PC-9 (cell line): ENCODE measurements around the gene SMURF1. TPM values are rescaled to one million over a fixed set of nuclear protein-coding genes. Genes with fewer than 3 reads are reported as not detected.

ENCODE experiments used
- BruUV-seq: library from RNA; stranded (reverse); fragments of 400-500 nt; replicated peaks from 2 replicates; lab custom pipeline; 2021; lab: Mats Ljungman, UMichigan
- CTCF ChIA-PET: fragments of 300-600 bp; sonication (Branson Sonifier 250); formaldehyde crosslinking; loops from one replicate; lab custom pipeline; 2022; ENCODE audit warnings: antibody characterized with exemption; lab: Charles Lee
- POLR2A ChIA-PET: fragments of 300-600 bp; sonication (Branson Sonifier 250); formaldehyde crosslinking; loops from one replicate; lab custom pipeline; 2022; ENCODE audit warnings: antibody characterized with exemption; ENCODE audit not compliant: unreplicated experiment; lab: Charles Lee
- DNase-seq, 2 experiments: peaks; one replicate each; pipeline versions ENCODE4 v3.0.0 to v3.0.0-alpha.2; 2015 to 2022; ENCODE audit warnings: mixed read lengths in 1 of 2
- H2AFZ ChIP-seq: fragments of 200-600 bp; sonication (generic); 2 replicates; pipeline ENCODE4 v1.8.1; 2017; ENCODE audit warnings: antibody characterized with exemption
- H3F3A ChIP-seq: fragments of 200-600 bp; sonication (generic); 2 replicates; pipeline ENCODE4 v1.8.1; 2017; ENCODE audit warnings: antibody characterized with exemption, mild to moderate bottlenecking, low read depth; ENCODE audit not compliant: insufficient read depth
- H3K27ac ChIP-seq: fragments of 200-600 bp; sonication (generic); 2 replicates; pipeline ENCODE4 v1.6.1; 2016; ENCODE audit warnings: mixed run types
- H3K27me3 ChIP-seq: fragments of 200-600 bp; sonication (generic); 2 replicates; pipeline ENCODE4 v1.6.1; 2016; ENCODE audit warnings: low read depth, mixed run types; ENCODE audit not compliant: insufficient read depth
- H3K36me3 ChIP-seq: fragments of 200-600 bp; sonication (generic); 2 replicates; pipeline ENCODE4 v1.6.1; 2016; ENCODE audit warnings: low read depth, mixed run types
- H3K4me1 ChIP-seq: fragments of 200-600 bp; sonication (generic); replicated peaks from 2 replicates; pipeline ENCODE4 v1.6.1; 2016; ENCODE audit warnings: mixed run types; ENCODE audit not compliant: insufficient read depth
- H3K4me2 ChIP-seq: fragments of 200-600 bp; sonication (generic); 2 replicates; pipeline ENCODE4 v1.6.1; 2017; ENCODE audit warnings: mixed run types
- H3K4me3 ChIP-seq: fragments of 200-600 bp; sonication (generic); 2 replicates; pipeline ENCODE4 v1.6.1; 2016; ENCODE audit warnings: mixed run types
- H3K79me2 ChIP-seq: fragments of 200-600 bp; sonication (generic); 2 replicates; pipeline ENCODE4 v1.6.1; 2017; ENCODE audit warnings: low read depth, mixed run types
- H3K9me2 ChIP-seq: fragments of 200-600 bp; sonication (generic); 2 replicates; pipeline ENCODE4 v1.8.1; 2017; ENCODE audit warnings: mild to moderate bottlenecking; ENCODE audit not compliant: insufficient read depth
- H3K9me3 ChIP-seq: fragments of 200-600 bp; sonication (generic); 2 replicates; pipeline ENCODE4 v1.8.1; 2016; ENCODE audit warnings: low read depth; ENCODE audit not compliant: insufficient read depth
- H4K20me1 ChIP-seq: fragments of 200-600 bp; sonication (generic); 2 replicates; pipeline ENCODE4 v1.8.1; 2017; ENCODE audit not compliant: insufficient read depth
- CTCF ChIP-seq: fragments of 200-600 bp; sonication (generic); conservative IDR thresholded peaks from 2 replicates; pipeline ENCODE4 v1.6.1; 2017; ENCODE audit warnings: mixed run types, antibody characterized with exemption, mild to moderate bottlenecking, moderate library complexity
- EZH2 ChIP-seq: fragments of 200-600 bp; sonication (generic); IDR thresholded peaks from 2 replicates; pipeline ENCODE4 v1.8.0; 2017; ENCODE audit warnings: antibody characterized with exemption, low read depth
- intact Hi-C: fragments of 100-400 bp; cut with micrococcal nuclease; formaldehyde crosslinking; loops from one replicate; pipeline ENCODE4 v1.10.0; 2022; ENCODE audit not compliant: unreplicated experiment
- total RNA-seq: library from RNA; stranded (reverse); gene quantifications from 2 replicates; pipeline ENCODE4 v1.2.3, GENCODE V29; 2021

The SMURF1 gene
- total RNA-seq, 1 experiment from 2014 or later, result 53.2 TPM

GRCh38 chr7:99005776-99006175 is 138.1 kb downstream of the SMURF1 start:
- no TSS peak for BruUV-seq
- Histone ChIP-seq H3F3A (0 out of 2 replicates have a peak, but pooled peaks cover 4% of the 10 kb centered on the region), H3K4me2 (no peak overlapping the region), H3K4me3 (no peak overlapping the region), H4K20me1 (no peaks in the 10 kb centered on the region), H2AFZ (no peak overlapping the region), H3K27me3 (no peaks in the 10 kb centered on the region), H3K9me2 (no peaks in the 10 kb centered on the region), H3K36me3 (peaks cover 22% of the 10 kb centered on the region), H3K27ac (no peak overlapping the region), H3K4me1 (no peaks in the 10 kb centered on the region), H3K9me3 (no peaks in the 10 kb centered on the region), H3K79me2 (no peaks in the 10 kb centered on the region)
- intact Hi-C loops, result no loop called here
- POLR2A ChIA-PET, result no interaction called here
- TF ChIP-seq EZH2 (no peak), CTCF (no peak)
- no peak for DNase-seq
- CTCF ChIA-PET, result no interaction called here

DNA sequence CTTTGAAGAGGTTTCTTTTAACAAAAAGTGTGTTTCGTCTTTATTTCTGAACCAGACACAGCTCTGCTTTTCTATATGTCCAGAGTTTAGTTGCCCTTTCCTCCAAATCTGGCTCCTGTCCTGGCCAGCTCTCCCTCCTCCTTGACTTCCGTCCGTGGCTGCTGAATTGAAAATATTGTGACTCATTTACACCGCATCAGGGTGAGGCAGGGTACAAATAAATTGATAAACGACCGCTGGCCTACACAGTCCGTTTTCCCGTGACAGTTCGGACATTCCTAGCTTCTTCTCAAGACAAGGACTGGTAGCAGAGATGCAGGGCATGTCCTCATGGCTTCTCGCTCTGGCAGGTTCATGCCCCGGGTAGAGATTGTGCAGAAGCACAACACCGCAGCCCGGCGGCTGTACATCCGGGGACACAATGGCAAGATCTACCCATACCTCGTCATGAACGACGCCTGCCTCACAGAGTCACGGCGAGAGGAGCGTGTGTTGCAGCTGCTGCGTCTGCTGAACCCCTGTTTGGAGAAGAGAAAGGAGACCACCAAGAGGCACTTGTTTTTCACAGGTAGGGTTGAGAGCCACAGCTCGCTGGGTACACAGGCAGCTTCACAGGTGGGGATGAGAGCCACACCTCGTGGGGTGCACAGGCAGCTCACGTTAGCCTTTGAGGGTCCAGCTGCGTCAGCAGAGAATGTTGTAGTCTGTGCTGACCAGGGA is 139.0 kb downstream of the SMURF1 start:
- TF ChIP-seq EZH2 (no peak), CTCF (no peak)
- Histone ChIP-seq H3K27ac (no peak overlapping the region), H3K36me3 (peaks cover 23% of the 10 kb centered on the region), H2AFZ (no peak overlapping the region), H3K79me2 (no peaks in the 10 kb centered on the region), H3K9me3 (no peaks in the 10 kb centered on the region), H4K20me1 (no peaks in the 10 kb centered on the region), H3K27me3 (no peaks in the 10 kb centered on the region), H3F3A (no peaks in the 10 kb centered on the region), H3K4me3 (no peak overlapping the region), H3K4me1 (no peaks in the 10 kb centered on the region), H3K4me2 (no peak overlapping the region), H3K9me2 (no peaks in the 10 kb centered on the region)
- ChIA-PET CTCF (no interaction called here), POLR2A (no interaction called here)
- no peak for DNase-seq
- intact Hi-C loops, result no loop called here
- BruUV-seq, result no TSS peak

DNA sequence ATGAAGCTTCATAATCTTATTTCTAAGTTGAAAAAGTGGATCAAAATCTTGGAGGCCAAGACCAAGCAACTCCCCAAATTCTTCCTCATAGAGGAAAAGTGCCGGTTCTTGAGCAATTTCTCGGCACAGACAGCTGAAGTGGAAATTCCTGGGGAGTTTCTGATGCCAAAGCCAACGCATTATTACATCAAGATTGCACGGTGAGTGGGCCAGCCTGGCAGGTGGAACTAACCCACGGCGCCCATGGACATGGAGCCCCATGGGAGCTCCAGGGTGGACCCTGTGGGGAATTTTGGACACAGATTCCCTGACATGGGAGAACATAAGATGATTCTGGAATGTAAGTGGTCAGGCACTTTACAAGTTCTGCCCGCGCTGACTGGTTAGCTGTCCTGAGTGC is 139.7 kb downstream of the SMURF1 start:
- no peak overlapping the region for H2AFZ ChIP-seq
- H3K4me2 ChIP-seq, result no peak overlapping the region
- H3K9me2 ChIP-seq, result no peaks in the 10 kb centered on the region
- ChIA-PET CTCF (no interaction called here), POLR2A (no interaction called here)
- H3K79me2 ChIP-seq, result no peaks in the 10 kb centered on the region
- no peaks in the 10 kb centered on the region for H3K27me3 ChIP-seq
- no peaks in the 10 kb centered on the region for H3F3A ChIP-seq
- no peaks in the 10 kb centered on the region for H3K4me1 ChIP-seq
- TF ChIP-seq CTCF (no peak), EZH2 (no peak)
- H3K36me3 ChIP-seq, result peaks cover 23% of the 10 kb centered on the region
- H4K20me1 ChIP-seq, result no peaks in the 10 kb centered on the region
- H3K27ac ChIP-seq, result no peak overlapping the region
- H3K9me3 ChIP-seq, result no peaks in the 10 kb centered on the region
- BruUV-seq, result no TSS peak
- intact Hi-C loops, result no loop called here
- H3K4me3 ChIP-seq, result no peak overlapping the region
- DNase-seq, result no peak
